A673 (cell line): ENCODE results near the gene LRRC47. TPM values are rescaled to one million over a fixed set of nuclear protein-coding genes. Genes with fewer than 3 reads are reported as not detected.

Experiments
- BruUV-seq: library from RNA; stranded (reverse); fragments of 400-500 nt; replicated peaks from 2 replicates; lab custom pipeline; 2021; lab: Mats Ljungman, UMichigan
- CTCF ChIA-PET: fragments of 300-600 bp; sonication (Branson Sonifier 250); formaldehyde crosslinking; loops from one replicate; lab custom pipeline; 2022; ENCODE audit warnings: antibody characterized with exemption; lab: Charles Lee
- POLR2A ChIA-PET: fragments of 300-600 bp; sonication (Branson Sonifier 250); formaldehyde crosslinking; loops from one replicate; lab custom pipeline; 2022; ENCODE audit warnings: antibody characterized with exemption; ENCODE audit not compliant: low non-redundant PET; lab: Charles Lee
- DNase-seq: peaks from one replicate; pipeline ENCODE4 v3.0.0-alpha.2; 2015; ENCODE audit warnings: low spot score
- H3K27ac ChIP-seq: fragments of 200-600 bp; sonication (generic); 2 replicates; pipeline ENCODE4 v1.5.1; 2016; ENCODE audit warnings: mixed run types, low read depth, mild to moderate bottlenecking, mixed read lengths, antibody characterized with exemption, low read length; ENCODE audit not compliant: poor library complexity, severe bottlenecking
- H3K27me3 ChIP-seq: fragments of 200-600 bp; sonication (generic); replicated peaks from 2 replicates; pipeline ENCODE4 v1.6.1; 2017; ENCODE audit warnings: mixed run types, low read depth, mild to moderate bottlenecking, mixed read lengths, antibody characterized with exemption, low read length; ENCODE audit not compliant: insufficient read depth, poor library complexity
- H3K36me3 ChIP-seq: fragments of 200-600 bp; sonication (generic); 2 replicates; pipeline ENCODE4 v1.6.1; 2016; ENCODE audit warnings: mixed run types, mild to moderate bottlenecking, mixed read lengths, antibody characterized with exemption, low read length; ENCODE audit not compliant: insufficient read depth, poor library complexity, severe bottlenecking
- H3K4me1 ChIP-seq: fragments of 200-600 bp; sonication (generic); 2 replicates; pipeline ENCODE4 v1.6.1; 2017; ENCODE audit warnings: mixed run types, mild to moderate bottlenecking, mixed read lengths, antibody characterized with exemption, low read length; ENCODE audit not compliant: insufficient read depth, poor library complexity, severe bottlenecking
- H3K4me3 ChIP-seq: fragments of 200-600 bp; sonication (generic); 2 replicates; pipeline ENCODE4 v1.5.1; 2016; ENCODE audit warnings: low read depth, mixed run types, mild to moderate bottlenecking, mixed read lengths, low read length; ENCODE audit not compliant: poor library complexity, severe bottlenecking
- H3K9me3 ChIP-seq: fragments of 200-600 bp; sonication (generic); 2 replicates; pipeline ENCODE4 v1.6.1; 2016; ENCODE audit warnings: mixed run types, low read depth, mild to moderate bottlenecking, mixed read lengths, antibody characterized with exemption, low read length; ENCODE audit not compliant: poor library complexity, severe bottlenecking
- CTCF ChIP-seq: fragments of 300-800, 200-600 bp; sonication (generic); conservative IDR thresholded peaks from 2 replicates; pipeline ENCODE4 v1.5.1; 2017; ENCODE audit warnings: low read depth, mild to moderate bottlenecking, antibody characterized with exemption, low read length, moderate library complexity, mixed read lengths
- EZH2 ChIP-seq: fragments of 200-600 bp; sonication (generic); IDR thresholded peaks from 2 replicates; pipeline ENCODE4 v1.6.1; 2017; ENCODE audit warnings: borderline replicate concordance, low read depth, mild to moderate bottlenecking, mixed read lengths, antibody characterized with exemption, low read length; ENCODE audit not compliant: poor library complexity, severe bottlenecking
- intact Hi-C: fragments of 100-400 bp; cut with micrococcal nuclease; formaldehyde crosslinking; loops from one replicate; pipeline ENCODE4 v1.10.0; 2022; ENCODE audit not compliant: unreplicated experiment
- total RNA-seq: library from RNA; stranded (reverse); gene quantifications from 2 replicates; pipeline ENCODE4 v1.2.3, GENCODE V29; 2021

LRRC47 gene
- total RNA-seq, 1 experiment from 2014 or later: 86.7 TPM

GRCh38 chr1:3828391-3828790 lies 32.1 kb upstream of the LRRC47 start:
- no TSS peak for BruUV-seq
- ChIA-PET CTCF (no interaction called here), POLR2A (no interaction called here)
- TF ChIP-seq EZH2 (no peak), CTCF (no peak)
- no peak overlapping the region for H3K27ac ChIP-seq
- no peaks in the 10 kb centered on the region for H3K27me3 ChIP-seq
- DNase-seq: no peak
- H3K9me3 ChIP-seq: no peaks in the 10 kb centered on the region
- intact Hi-C loops: no loop called here
- H3K4me3 ChIP-seq: no peak overlapping the region
- no peaks in the 10 kb centered on the region for H3K4me1 ChIP-seq
- peaks cover 4% of the 10 kb centered on the region for H3K36me3 ChIP-seq

- ChIA-PET CTCF (no interaction called here), POLR2A (no interaction called here)
- DNase-seq: no peak
- H3K36me3 ChIP-seq: peaks cover 4% of the 10 kb centered on the region
- H3K4me3 ChIP-seq: no peak overlapping the region
- H3K27ac ChIP-seq: no peak overlapping the region
- no TSS peak for BruUV-seq
- TF ChIP-seq EZH2 (no peak), CTCF (no peak)
- H3K9me3 ChIP-seq: no peaks in the 10 kb centered on the region
- no peaks in the 10 kb centered on the region for H3K27me3 ChIP-seq
- intact Hi-C loops: no loop called here
- no peaks in the 10 kb centered on the region for H3K4me1 ChIP-seq
Observed at GRCh38 chr1:3827813-3828307, 31.6 kb upstream of the LRRC47 start.

GRCh38 chr1:3825356-3825755 lies 29.1 kb upstream of the LRRC47 start:
- CTCF ChIA-PET: no interaction called here
- no TSS peak for BruUV-seq
- no peaks in the 10 kb centered on the region for H3K4me1 ChIP-seq
- H3K27me3 ChIP-seq: no peaks in the 10 kb centered on the region
- intact Hi-C loops: no loop called here
- H3K27ac ChIP-seq: no peak overlapping the region
- DNase-seq: no peak
- POLR2A ChIA-PET: no interaction called here
- peaks cover 4% of the 10 kb centered on the region for H3K36me3 ChIP-seq
- no peak overlapping the region for H3K4me3 ChIP-seq
- H3K9me3 ChIP-seq: no peaks in the 10 kb centered on the region
- TF ChIP-seq EZH2 (no peak), CTCF (no peak)
